H1 (cell line): Measurements from ENCODE around the gene POC1B. TPM values are rescaled to one million over a fixed set of nuclear protein-coding genes. Genes with fewer than 3 reads are reported as not detected.

Experiments used
- BCL11A ChIP-seq, 2 experiments: IDR thresholded peaks; one replicate each; pipeline ENCODE4 v1.6.1; 2011; ENCODE audit warnings: low read depth in 2 of 2, low read length in 2 of 2, mild to moderate bottlenecking in 2 of 2
- CHD2 ChIP-seq: IDR thresholded peaks from 2 replicates; pipeline ENCODE4 v1.6.1; 2012; ENCODE audit warnings: low read length, improper control_type of control experiment
- HDAC2 ChIP-seq, 2 experiments: fragments of 300-600 bp in 1 of 2; sonication (generic) in 1 of 2; IDR thresholded peaks; 2 replicates each; pipeline ENCODE4 v1.6.1; 2011 to 2012; ENCODE audit warnings: low read depth in 2 of 2, low read length in 2 of 2, mild to moderate bottlenecking in 2 of 2, moderate library complexity in 2 of 2, borderline replicate concordance in 1 of 2, inconsistent platforms in 1 of 2
- polyA plus RNA-seq, 7 experiments: library from polyadenylated mRNA; depleted of rRNA in 3 of 7; stranded (reverse) in 5 of 7; unstranded in 2 of 7; fragments of >200 nt in 5 of 7; fragments of 200-250 nt in 2 of 7; gene quantifications; 1 replicate in 5 of 7; 2 replicates in 1 of 7; 4 replicates in 1 of 7; pipeline versions ENCODE4 v1.2.1 to v1.2.3, GENCODE V29; 2011 to 2013; ENCODE audit warnings: missing spikeins in 2 of 7, mixed read lengths in 2 of 7
- total RNA-seq: library from RNA; stranded (reverse); fragmentation: NEBNext Ultra II Directional; extraction: Animal tissue kit (Norgen Biotek cat#: 25700); gene quantifications from 2 replicates; pipeline ENCODE4 v1.2.1, GENCODE V29; 2021
- TF ChIP-seq, protein P1 (sequence below): fragments of 300-600 bp; sonication (generic); IDR thresholded peaks from 2 replicates; pipeline ENCODE4 v1.7.1; 2012; ENCODE audit warnings: low read length, moderate library complexity, mild to moderate bottlenecking, inconsistent platforms; ENCODE audit not compliant: insufficient replicate concordance

POC1B gene
- total and polyA plus RNA-seq, 2 of the 8 experiments (the other 6 are each of a cell fraction or from before 2014, with no cell fraction given) = 7.5 to 16.3 TPM

GRCh38 chr12:89401433-89402058, 124.3 kb downstream of the POC1B start (continued):
- TF ChIP-seq, protein P1, sequence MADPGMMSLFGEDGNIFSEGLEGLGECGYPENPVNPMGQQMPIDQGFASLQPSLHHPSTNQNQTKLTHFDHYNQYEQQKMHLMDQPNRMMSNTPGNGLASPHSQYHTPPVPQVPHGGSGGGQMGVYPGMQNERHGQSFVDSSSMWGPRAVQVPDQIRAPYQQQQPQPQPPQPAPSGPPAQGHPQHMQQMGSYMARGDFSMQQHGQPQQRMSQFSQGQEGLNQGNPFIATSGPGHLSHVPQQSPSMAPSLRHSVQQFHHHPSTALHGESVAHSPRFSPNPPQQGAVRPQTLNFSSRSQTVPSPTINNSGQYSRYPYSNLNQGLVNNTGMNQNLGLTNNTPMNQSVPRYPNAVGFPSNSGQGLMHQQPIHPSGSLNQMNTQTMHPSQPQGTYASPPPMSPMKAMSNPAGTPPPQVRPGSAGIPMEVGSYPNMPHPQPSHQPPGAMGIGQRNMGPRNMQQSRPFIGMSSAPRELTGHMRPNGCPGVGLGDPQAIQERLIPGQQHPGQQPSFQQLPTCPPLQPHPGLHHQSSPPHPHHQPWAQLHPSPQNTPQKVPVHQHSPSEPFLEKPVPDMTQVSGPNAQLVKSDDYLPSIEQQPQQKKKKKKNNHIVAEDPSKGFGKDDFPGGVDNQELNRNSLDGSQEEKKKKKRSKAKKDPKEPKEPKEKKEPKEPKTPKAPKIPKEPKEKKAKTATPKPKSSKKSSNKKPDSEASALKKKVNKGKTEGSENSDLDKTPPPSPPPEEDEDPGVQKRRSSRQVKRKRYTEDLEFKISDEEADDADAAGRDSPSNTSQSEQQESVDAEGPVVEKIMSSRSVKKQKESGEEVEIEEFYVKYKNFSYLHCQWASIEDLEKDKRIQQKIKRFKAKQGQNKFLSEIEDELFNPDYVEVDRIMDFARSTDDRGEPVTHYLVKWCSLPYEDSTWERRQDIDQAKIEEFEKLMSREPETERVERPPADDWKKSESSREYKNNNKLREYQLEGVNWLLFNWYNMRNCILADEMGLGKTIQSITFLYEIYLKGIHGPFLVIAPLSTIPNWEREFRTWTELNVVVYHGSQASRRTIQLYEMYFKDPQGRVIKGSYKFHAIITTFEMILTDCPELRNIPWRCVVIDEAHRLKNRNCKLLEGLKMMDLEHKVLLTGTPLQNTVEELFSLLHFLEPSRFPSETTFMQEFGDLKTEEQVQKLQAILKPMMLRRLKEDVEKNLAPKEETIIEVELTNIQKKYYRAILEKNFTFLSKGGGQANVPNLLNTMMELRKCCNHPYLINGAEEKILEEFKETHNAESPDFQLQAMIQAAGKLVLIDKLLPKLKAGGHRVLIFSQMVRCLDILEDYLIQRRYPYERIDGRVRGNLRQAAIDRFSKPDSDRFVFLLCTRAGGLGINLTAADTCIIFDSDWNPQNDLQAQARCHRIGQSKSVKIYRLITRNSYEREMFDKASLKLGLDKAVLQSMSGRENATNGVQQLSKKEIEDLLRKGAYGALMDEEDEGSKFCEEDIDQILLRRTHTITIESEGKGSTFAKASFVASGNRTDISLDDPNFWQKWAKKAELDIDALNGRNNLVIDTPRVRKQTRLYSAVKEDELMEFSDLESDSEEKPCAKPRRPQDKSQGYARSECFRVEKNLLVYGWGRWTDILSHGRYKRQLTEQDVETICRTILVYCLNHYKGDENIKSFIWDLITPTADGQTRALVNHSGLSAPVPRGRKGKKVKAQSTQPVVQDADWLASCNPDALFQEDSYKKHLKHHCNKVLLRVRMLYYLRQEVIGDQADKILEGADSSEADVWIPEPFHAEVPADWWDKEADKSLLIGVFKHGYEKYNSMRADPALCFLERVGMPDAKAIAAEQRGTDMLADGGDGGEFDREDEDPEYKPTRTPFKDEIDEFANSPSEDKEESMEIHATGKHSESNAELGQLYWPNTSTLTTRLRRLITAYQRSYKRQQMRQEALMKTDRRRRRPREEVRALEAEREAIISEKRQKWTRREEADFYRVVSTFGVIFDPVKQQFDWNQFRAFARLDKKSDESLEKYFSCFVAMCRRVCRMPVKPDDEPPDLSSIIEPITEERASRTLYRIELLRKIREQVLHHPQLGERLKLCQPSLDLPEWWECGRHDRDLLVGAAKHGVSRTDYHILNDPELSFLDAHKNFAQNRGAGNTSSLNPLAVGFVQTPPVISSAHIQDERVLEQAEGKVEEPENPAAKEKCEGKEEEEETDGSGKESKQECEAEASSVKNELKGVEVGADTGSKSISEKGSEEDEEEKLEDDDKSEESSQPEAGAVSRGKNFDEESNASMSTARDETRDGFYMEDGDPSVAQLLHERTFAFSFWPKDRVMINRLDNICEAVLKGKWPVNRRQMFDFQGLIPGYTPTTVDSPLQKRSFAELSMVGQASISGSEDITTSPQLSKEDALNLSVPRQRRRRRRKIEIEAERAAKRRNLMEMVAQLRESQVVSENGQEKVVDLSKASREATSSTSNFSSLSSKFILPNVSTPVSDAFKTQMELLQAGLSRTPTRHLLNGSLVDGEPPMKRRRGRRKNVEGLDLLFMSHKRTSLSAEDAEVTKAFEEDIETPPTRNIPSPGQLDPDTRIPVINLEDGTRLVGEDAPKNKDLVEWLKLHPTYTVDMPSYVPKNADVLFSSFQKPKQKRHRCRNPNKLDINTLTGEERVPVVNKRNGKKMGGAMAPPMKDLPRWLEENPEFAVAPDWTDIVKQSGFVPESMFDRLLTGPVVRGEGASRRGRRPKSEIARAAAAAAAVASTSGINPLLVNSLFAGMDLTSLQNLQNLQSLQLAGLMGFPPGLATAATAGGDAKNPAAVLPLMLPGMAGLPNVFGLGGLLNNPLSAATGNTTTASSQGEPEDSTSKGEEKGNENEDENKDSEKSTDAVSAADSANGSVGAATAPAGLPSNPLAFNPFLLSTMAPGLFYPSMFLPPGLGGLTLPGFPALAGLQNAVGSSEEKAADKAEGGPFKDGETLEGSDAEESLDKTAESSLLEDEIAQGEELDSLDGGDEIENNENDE = no peak
- TF ChIP-seq HDAC2 (IDR thresholded peaks at IDR 0.05; ENCODE audit: borderline replicate concordance in 1 of 2, low read depth in 2 of 2, low read length in 2 of 2) (no peak), BCL11A (IDR thresholded peaks at IDR 0.05; ENCODE audit: low read depth in 2 of 2, low read length in 2 of 2) (no peak), CHD2 (no peak)
